Fibroblast of the conjunctiva (primary cell): ENCODE data around the gene RERE.
"Not testable (repeated sequence)": the region's sequence is repeated elsewhere in the genome, so short reads cannot be mapped to it uniquely, and the experiment has no call there.

ENCODE experiments used
- DNase-seq: peaks from one replicate; pipeline ENCODE4 v3.0.0-alpha.2; 2010; ENCODE audit warnings: low read depth

Gene RERE

DNA sequence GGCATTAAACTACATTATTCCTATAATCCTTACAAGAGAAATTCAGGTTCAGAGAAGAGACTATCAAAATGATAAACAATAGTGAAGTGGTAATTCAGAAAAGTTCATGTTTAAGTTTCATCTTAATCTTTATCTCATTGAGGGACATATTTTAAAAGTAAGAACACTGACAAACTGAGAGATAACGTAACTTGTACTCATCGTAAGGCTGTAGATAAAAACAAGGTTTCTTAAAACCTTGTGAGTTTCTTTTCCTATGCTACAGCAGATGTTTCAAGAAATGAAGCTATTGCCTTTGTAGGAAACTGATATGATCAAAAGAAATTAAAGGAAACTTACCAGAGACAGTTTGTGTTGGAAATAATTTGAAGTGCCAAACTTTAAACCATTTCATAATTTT lies 65.0 kb downstream of the RERE start:
- DNase-seq = no peak

- DNase-seq = no peak
These were observed 65.5 kb downstream of the RERE start for GRCh38 chr1:8751984-8752383.

DNA sequence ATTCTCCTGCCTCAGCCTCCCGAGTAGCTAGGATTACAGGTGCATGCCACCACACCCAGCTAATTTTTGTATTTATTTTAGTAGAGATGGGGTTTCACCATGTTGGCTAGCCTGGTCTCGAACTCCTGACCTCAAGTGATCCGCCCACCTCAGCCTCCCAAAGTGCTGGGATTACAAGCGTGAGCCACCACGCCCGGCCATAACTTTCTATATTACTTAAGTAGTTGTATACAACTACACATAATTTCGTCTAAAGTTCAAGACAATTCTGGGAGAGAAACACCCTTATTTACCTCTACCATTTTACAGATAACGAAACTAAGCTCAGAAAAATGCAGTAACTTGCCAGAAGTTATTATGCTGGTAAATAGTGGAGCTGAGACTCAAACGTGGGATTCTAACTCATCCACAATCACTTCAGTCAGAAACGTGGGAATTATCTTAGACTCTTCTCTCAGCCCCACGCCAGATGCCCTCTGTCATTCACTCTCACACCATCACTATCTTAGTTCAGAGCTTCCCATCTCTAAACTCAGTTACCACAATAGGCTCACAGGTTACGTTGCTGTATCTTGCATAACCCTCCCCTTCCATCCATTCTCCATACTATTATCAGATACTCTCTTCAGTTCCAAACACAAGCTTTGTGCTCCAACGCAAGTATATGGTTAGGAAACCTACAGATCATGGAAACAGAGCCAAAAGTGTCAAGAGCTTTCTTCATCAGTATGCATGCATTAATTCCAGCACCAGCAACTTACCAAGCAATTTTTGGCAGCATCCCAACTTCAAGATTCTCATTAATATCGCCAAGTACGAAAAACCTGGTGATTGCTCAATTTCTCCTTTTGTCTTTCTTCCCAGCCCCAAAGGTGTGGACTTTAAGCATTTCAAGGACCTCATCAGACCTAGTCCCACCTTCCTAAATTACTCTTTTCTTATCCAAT lies 69.3 kb downstream of the RERE start:
- DNase-seq = no peak

DNA sequence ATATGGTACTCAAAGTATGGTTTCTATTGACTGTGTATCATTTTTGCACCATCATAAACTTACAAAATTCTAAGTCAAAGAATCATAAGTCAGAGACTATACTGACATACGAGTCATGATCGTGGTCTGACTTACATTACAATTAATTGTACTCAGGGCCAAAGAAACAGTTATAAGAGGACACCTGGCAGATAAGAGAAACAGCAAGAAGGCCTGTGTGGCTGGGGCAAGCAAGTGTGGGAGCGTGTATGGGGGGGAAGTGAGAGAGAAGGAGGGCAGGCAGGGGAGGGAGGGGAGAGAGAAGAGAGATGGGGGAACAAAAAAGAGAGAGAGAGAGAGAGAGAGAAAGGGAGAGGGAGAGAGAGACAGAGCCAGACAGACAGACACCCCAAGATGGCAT lies 70.9 kb downstream of the RERE start:
- DNase-seq = no peak

GRCh38 chr1:8745749-8746390 lies 71.6 kb downstream of the RERE start:
- no peak for DNase-seq

GRCh38 chr1:8745346-8745745 lies 72.1 kb downstream of the RERE start:
- no peak for DNase-seq

GRCh38 chr1:8742022-8742924 lies 75.2 kb downstream of the RERE start:
- no peak for DNase-seq

- DNase-seq = peak; percentile 47
These were observed 77.4 kb downstream of the RERE start for GRCh38 chr1:8740034-8740449.

DNA sequence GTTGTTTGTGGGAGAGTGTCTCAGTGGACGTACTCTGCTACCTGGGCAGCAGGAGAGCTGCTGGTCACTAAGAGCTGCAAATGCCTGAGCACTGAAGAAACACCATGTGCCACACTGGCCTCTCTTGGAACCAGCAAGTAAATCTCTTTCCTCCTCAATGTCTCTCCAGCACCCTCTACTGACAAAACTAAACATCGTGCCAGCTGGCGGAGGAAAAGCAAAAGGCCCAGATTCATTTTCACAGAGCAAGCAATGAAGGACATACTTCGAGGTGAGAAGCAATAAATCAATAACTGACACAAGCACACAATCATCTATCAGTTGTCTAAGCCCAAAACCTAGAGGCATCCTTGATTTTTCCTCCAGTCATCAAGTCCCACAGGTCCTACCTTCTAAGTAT lies 78.1 kb downstream of the RERE start:
- no peak for DNase-seq

DNA sequence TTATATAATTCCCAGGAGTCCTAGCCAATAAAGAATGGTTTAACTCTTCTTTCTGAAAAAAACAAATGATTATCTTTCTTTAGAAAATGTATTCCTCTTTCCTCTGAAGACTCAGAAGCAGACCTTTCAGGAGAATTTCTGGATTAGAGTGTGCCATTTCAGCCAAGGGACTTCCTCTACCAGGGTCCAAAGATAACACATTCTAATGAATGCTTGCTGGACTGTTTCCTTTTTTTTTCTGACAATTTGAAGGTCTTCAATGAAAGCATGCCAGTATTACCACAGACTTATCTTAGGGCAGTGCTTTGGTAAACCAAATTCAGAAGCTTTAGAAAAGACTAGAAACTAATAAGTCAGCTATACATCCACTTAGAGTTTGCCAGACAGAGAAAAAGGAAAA lies 80.5 kb downstream of the RERE start:
- DNase-seq = no peak

GRCh38 chr1:8733484-8733883 lies 84.0 kb downstream of the RERE start:
- DNase-seq = no peak

DNA sequence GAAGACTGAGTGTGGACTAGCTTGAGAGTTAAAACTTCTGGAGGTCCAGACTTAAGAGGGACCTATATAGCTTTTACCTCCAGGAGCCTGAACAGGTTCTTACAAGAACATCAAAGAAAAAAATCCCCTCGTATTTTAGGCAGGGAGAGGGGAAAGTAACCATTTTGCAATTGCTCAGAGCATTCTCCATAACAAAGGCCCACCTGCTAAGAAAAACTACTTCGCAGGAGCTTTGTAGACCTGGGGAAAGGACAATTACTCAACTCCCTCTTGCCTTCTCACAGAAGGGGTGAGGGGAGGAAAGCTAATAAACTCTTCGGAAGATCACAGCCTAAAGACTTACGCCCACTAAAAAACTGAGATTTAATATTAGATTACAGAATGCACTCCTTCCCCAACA lies 86.3 kb downstream of the RERE start:
- no peak for DNase-seq

DNA sequence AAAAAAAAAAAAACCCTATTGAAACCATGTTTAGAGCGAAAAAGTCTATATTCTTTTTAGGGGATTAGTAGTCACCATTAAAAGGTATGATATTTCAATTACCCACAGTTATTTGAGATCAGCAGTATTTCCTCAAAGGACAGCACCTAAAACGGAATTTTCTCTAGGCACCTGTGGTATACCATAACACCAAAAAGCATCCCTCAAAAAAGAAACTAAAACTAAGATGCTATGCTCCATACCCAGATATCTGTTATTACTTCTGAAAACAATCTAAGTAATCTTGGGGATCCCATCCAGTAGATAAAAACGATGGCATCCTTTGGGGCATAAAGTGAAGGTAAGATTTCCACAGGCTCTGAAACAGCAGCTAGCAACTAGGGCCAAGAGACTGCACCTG lies 89.0 kb downstream of the RERE start:
- DNase-seq = no peak

DNA sequence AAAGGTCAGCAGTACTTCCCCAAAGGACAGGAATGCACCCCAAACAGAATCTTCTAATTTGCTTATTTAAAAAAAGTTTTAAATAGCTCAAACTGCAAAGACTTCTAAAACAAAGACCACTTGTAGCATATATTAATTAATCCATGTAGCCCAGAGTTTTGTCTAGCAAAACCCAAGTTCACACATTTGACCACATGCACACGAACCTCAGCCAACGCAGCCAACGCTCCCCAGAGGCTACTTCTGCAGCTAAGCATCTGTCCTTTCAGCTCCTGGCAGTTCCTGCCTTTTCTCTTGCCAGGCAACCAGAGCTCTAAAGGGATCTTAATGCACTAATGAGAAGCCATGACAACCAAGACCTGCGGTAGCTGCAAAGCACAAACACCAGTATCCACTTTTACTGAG lies 89.6 kb downstream of the RERE start:
- DNase-seq = peak; percentile 27

- DNase-seq = not testable (repeated sequence)
These were observed 90.1 kb downstream of the RERE start for GRCh38 chr1:8727316-8727715.

DNA sequence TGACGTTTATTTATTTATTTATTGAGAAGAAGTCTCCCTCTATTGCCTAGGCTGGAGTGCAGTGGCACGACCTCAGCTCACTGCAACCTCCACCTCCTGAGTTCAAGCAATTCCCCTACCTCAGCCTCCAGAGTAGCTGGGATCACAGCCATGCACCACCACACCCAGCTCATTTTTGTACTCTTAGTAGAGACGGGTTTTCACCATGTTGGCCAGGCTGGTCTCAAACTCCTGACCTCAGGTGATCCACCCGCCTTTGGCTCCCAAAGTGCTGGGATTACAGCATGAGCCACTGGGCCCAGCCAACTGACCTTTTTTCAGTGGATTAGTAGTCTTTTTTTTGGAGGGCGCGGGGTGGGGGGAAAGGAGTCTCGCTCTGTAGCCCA lies 90.6 kb downstream of the RERE start:
- not testable (repeated sequence) for DNase-seq

DNA sequence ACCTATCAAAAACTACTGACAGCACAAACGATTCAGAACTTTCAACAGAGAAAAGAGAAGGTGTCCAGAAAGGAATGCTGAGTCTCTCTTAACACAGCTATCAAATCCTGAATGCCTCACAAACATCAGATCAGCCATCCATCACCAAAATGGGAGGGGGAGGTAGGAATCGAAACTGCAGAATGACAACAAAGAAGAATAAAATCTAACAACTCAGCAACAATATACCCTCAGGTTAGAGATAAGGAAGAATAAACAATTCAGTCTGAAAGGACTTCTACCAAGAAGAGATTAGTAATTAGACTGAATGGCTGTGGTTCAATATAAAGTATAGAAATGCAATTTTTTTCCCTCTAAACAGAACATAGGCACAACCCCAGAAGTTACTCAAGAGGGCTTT lies 94.4 kb downstream of the RERE start:
- DNase-seq = no peak

DNA sequence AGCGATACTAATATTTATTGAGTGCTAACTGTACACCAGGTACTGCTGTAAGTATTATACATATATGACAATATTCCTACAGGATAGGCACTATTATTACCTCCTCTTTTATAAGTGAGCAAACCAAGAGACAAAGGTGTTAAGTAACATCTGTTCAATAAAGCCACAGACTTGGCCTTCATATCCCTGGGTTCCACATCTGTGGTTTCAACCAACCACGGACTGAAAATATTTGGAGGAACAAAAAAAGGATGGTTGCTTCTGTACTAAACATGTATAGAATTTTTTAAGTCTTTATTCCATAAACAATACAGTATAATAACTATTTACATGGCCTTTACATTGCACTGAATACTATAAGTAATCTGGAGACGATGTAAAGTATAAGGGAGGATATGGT lies 95.1 kb downstream of the RERE start:
- no peak for DNase-seq

GRCh38 chr1:8721679-8722324 lies 95.6 kb downstream of the RERE start:
- no peak for DNase-seq

- DNase-seq = no peak
These were observed 97.1 kb downstream of the RERE start for GRCh38 chr1:8720347-8720746.

GRCh38 chr1:8718850-8719361 lies 98.5 kb downstream of the RERE start:
- no peak for DNase-seq

DNA sequence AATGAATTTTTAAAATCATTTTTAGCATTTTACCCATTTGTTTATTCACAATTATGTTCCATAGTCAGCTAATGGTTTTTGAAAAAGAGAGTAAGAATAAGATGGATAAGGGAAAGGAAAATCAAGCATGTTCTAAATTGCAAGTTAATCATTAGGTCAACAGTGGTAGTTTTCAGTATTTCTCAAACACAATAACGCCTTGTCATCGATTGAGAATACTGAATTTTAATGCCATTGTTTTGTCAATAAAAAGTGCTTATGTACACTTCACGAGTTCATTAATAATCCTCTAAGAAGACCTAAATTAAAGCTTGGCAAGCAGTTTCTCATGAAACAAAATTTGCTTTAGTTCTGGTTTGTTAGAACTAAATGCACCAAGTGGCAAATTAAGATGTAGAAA lies 100.3 kb downstream of the RERE start:
- no peak for DNase-seq
